HEK293T (cell line): ENCODE data around the gene SH3RF2.

Experiments
- ARNT ChIP-seq: fragments of 450-650 bp; IDR thresholded peaks from 2 replicates; pipeline ENCODE4 v1.6.1; 2017; ENCODE audit warnings: mild to moderate bottlenecking
- CTBP1 ChIP-seq: fragments of 450-650 bp; IDR thresholded peaks from 2 replicates; pipeline ENCODE4 v1.6.1; 2016; ENCODE audit warnings: borderline replicate concordance
- ELF4 ChIP-seq: fragments of 450-650 bp; IDR thresholded peaks from 2 replicates; pipeline ENCODE4 v1.6.1; 2017; ENCODE audit warnings: antibody characterized with exemption
- FOXA1 ChIP-seq: fragments of 450-650 bp; IDR thresholded peaks from 2 replicates; pipeline ENCODE4 v1.6.1; 2016; ENCODE audit warnings: mild to moderate bottlenecking
- NFRKB ChIP-seq: fragments of 450-650 bp; IDR thresholded peaks from 2 replicates; pipeline ENCODE4 v1.6.1; 2016; ENCODE audit warnings: mild to moderate bottlenecking, moderate library complexity
- SP1 ChIP-seq: fragments of 450-650 bp; IDR thresholded peaks from 2 replicates; pipeline ENCODE4 v1.6.1; 2017
- SUZ12 ChIP-seq: fragments of 450-650 bp; IDR thresholded peaks from 2 replicates; pipeline ENCODE4 v1.6.1; 2016; ENCODE audit warnings: mild to moderate bottlenecking
- TARDBP ChIP-seq: fragments of 450-650 bp; IDR thresholded peaks from 2 replicates; pipeline ENCODE4 v1.6.1; 2016

GRCh38 chr5:145957388-145957787 is 21.0 kb downstream of the SH3RF2 start:
- TF ChIP-seq FOXA1 (no peak), TARDBP (no peak), NFRKB (no peak), ELF4 (no peak), SP1 (no peak), CTBP1 (no peak), ARNT (no peak), SUZ12 (no peak)
